ENCODE results near the gene IRF5.

IRF5 gene

GRCh38 chr7:128948312-128948973, 10.7 kb downstream of the IRF5 start:
- Histone ChIP-seq H3K9ac (ENCODE audit: low read length) (no peak overlapping the region), H3K9me3 (ENCODE audit: control insufficient read depth, low read length) (no peaks in the 10 kb centered on the region), H3K27me3 (ENCODE audit: control insufficient read depth, insufficient read depth, low read length) (no peaks in the 10 kb centered on the region), H3K36me3 (ENCODE audit: control insufficient read depth, insufficient read depth, low read length) (no peaks in the 10 kb centered on the region), H3K4me1 (ENCODE audit: control insufficient read depth, insufficient read depth, low read length) (no peaks in the 10 kb centered on the region), H3K4me3 (ENCODE audit: low read length) (no peak overlapping the region)

GRCh38 chr7:128948976-128949760, 11.4 kb downstream of the IRF5 start:
- H3K4me1 ChIP-seq (ENCODE audit: control insufficient read depth, insufficient read depth, low read length), result no peaks in the 10 kb centered on the region
- H3K9ac ChIP-seq (ENCODE audit: low read length), result no peak overlapping the region
- H3K27me3 ChIP-seq (ENCODE audit: control insufficient read depth, insufficient read depth, low read length), result no peaks in the 10 kb centered on the region
- no peaks in the 10 kb centered on the region for H3K36me3 ChIP-seq (ENCODE audit: control insufficient read depth, insufficient read depth, low read length)
- no peak overlapping the region for H3K4me3 ChIP-seq (ENCODE audit: low read length)
- no peaks in the 10 kb centered on the region for H3K9me3 ChIP-seq (ENCODE audit: control insufficient read depth, low read length)

- Histone ChIP-seq H3K36me3 (ENCODE audit: control insufficient read depth, insufficient read depth, low read length) (no peaks in the 10 kb centered on the region), H3K27me3 (ENCODE audit: control insufficient read depth, insufficient read depth, low read length) (no peaks in the 10 kb centered on the region)
Observed at GRCh38 chr7:128951296-128951695, 13.6 kb downstream of the IRF5 start.

GRCh38 chr7:128954150-128954549, 16.4 kb downstream of the IRF5 start:
- Histone ChIP-seq H3K9me3 (ENCODE audit: control insufficient read depth, low read length) (no peaks in the 10 kb centered on the region), H3K4me1 (ENCODE audit: control insufficient read depth, insufficient read depth, low read length) (peaks cover 8% of the 10 kb centered on the region), H3K9ac (ENCODE audit: low read length) (no peak overlapping the region), H3K36me3 (ENCODE audit: control insufficient read depth, insufficient read depth, low read length) (no peaks in the 10 kb centered on the region), H3K4me3 (ENCODE audit: low read length) (no peak overlapping the region), H3K27me3 (ENCODE audit: control insufficient read depth, insufficient read depth, low read length) (no peaks in the 10 kb centered on the region)

More at GRCh38 chr7:128951296-128951695, 13.6 kb downstream of the IRF5 start:
- H3K9me3 ChIP-seq (ENCODE audit: control insufficient read depth, low read length), result no peaks in the 10 kb centered on the region
- no peak overlapping the region for H3K9ac ChIP-seq (ENCODE audit: low read length)
- no peaks in the 10 kb centered on the region for H3K4me1 ChIP-seq (ENCODE audit: control insufficient read depth, insufficient read depth, low read length)
- no peak overlapping the region for H3K4me3 ChIP-seq (ENCODE audit: low read length)

GRCh38 chr7:128954830-128955802, 17.4 kb downstream of the IRF5 start:
- no peaks in the 10 kb centered on the region for H3K9me3 ChIP-seq (ENCODE audit: control insufficient read depth, low read length)
- no peaks in the 10 kb centered on the region for H3K36me3 ChIP-seq (ENCODE audit: control insufficient read depth, insufficient read depth, low read length)
- H3K9ac ChIP-seq (ENCODE audit: low read length), result no peak overlapping the region
- no peaks in the 10 kb centered on the region for H3K27me3 ChIP-seq (ENCODE audit: control insufficient read depth, insufficient read depth, low read length)
- no peak overlapping the region for H3K4me3 ChIP-seq (ENCODE audit: low read length)
- H3K4me1 ChIP-seq (ENCODE audit: control insufficient read depth, insufficient read depth, low read length), result peaks cover 8% of the 10 kb centered on the region

- H3K27me3 ChIP-seq (ENCODE audit: control insufficient read depth, insufficient read depth, low read length), result no peaks in the 10 kb centered on the region
- H3K9me3 ChIP-seq (ENCODE audit: control insufficient read depth, low read length), result no peaks in the 10 kb centered on the region
- peaks cover 8% of the 10 kb centered on the region for H3K4me1 ChIP-seq (ENCODE audit: control insufficient read depth, insufficient read depth, low read length)
- H3K9ac ChIP-seq (ENCODE audit: low read length), result no peak overlapping the region
- H3K36me3 ChIP-seq (ENCODE audit: control insufficient read depth, insufficient read depth, low read length), result no peaks in the 10 kb centered on the region
- H3K4me3 ChIP-seq (ENCODE audit: low read length), result no peak overlapping the region
Observed at GRCh38 chr7:128955981-128956380, 18.3 kb downstream of the IRF5 start.

GRCh38 chr7:128959296-128959695, 21.6 kb downstream of the IRF5 start:
- H3K4me3 ChIP-seq (ENCODE audit: low read length), result no peak overlapping the region
- no peak overlapping the region for H3K9ac ChIP-seq (ENCODE audit: low read length)
- no peaks in the 10 kb centered on the region for H3K9me3 ChIP-seq (ENCODE audit: control insufficient read depth, low read length)
- no peaks in the 10 kb centered on the region for H3K36me3 ChIP-seq (ENCODE audit: control insufficient read depth, insufficient read depth, low read length)
- H3K27me3 ChIP-seq (ENCODE audit: control insufficient read depth, insufficient read depth, low read length), result no peaks in the 10 kb centered on the region
- peaks cover 8% of the 10 kb centered on the region for H3K4me1 ChIP-seq (ENCODE audit: control insufficient read depth, insufficient read depth, low read length)

- Histone ChIP-seq H3K27me3 (ENCODE audit: control insufficient read depth, insufficient read depth, low read length) (no peaks in the 10 kb centered on the region), H3K9ac (ENCODE audit: low read length) (no peak overlapping the region), H3K36me3 (ENCODE audit: control insufficient read depth, insufficient read depth, low read length) (no peaks in the 10 kb centered on the region), H3K4me3 (ENCODE audit: low read length) (no peak overlapping the region), H3K9me3 (ENCODE audit: control insufficient read depth, low read length) (no peaks in the 10 kb centered on the region), H3K4me1 (ENCODE audit: control insufficient read depth, insufficient read depth, low read length) (peaks cover 8% of the 10 kb centered on the region)
Observed at GRCh38 chr7:128961030-128961659, 23.4 kb downstream of the IRF5 start.

- Histone ChIP-seq H3K4me1 (ENCODE audit: control insufficient read depth, insufficient read depth, low read length) (peaks cover under 1% of the 10 kb centered on the region), H3K27me3 (ENCODE audit: control insufficient read depth, insufficient read depth, low read length) (no peaks in the 10 kb centered on the region), H3K9ac (ENCODE audit: low read length) (no peak overlapping the region), H3K9me3 (ENCODE audit: control insufficient read depth, low read length) (no peaks in the 10 kb centered on the region), H3K36me3 (ENCODE audit: control insufficient read depth, insufficient read depth, low read length) (no peaks in the 10 kb centered on the region), H3K4me3 (ENCODE audit: low read length) (no peak overlapping the region)
Observed at GRCh38 chr7:128962899-128963298, 25.2 kb downstream of the IRF5 start.

- Histone ChIP-seq H3K36me3 (ENCODE audit: control insufficient read depth, insufficient read depth, low read length) (no peaks in the 10 kb centered on the region), H3K27me3 (ENCODE audit: control insufficient read depth, insufficient read depth, low read length) (no peaks in the 10 kb centered on the region), H3K4me3 (ENCODE audit: low read length) (no peak overlapping the region), H3K4me1 (ENCODE audit: control insufficient read depth, insufficient read depth, low read length) (no peaks in the 10 kb centered on the region), H3K9ac (ENCODE audit: low read length) (no peak overlapping the region), H3K9me3 (ENCODE audit: control insufficient read depth, low read length) (no peaks in the 10 kb centered on the region)
Observed at GRCh38 chr7:128963327-128963757, 25.6 kb downstream of the IRF5 start.

- Histone ChIP-seq H3K36me3 (ENCODE audit: control insufficient read depth, insufficient read depth, low read length) (peaks cover 7% of the 10 kb centered on the region), H3K27me3 (ENCODE audit: control insufficient read depth, insufficient read depth, low read length) (no peaks in the 10 kb centered on the region), H3K9me3 (ENCODE audit: control insufficient read depth, low read length) (no peaks in the 10 kb centered on the region), H3K4me3 (ENCODE audit: low read length) (no peak overlapping the region), H3K9ac (ENCODE audit: low read length) (no peak overlapping the region), H3K4me1 (ENCODE audit: control insufficient read depth, insufficient read depth, low read length) (no peaks in the 10 kb centered on the region)
Observed at GRCh38 chr7:128968624-128969023, 30.9 kb downstream of the IRF5 start.

Measured in mucosa of stomach (tissue), 1 donor.